GM12864 (cell line): ENCODE measurements around the gene PTGIS.

ENCODE experiments used
- DNase-seq: peaks from one replicate; pipeline ENCODE4 v3.0.0-alpha.2; 2011; ENCODE audit warnings: low read depth
- H3K4me3 ChIP-seq: 2 replicates; pipeline ENCODE4 v1.5.1; 2011; ENCODE audit warnings: mild to moderate bottlenecking, low read depth, low read length, control low read depth
- CTCF ChIP-seq: IDR thresholded peaks from 2 replicates; pipeline ENCODE4 v1.5.1; 2011; ENCODE audit warnings: low read depth, mild to moderate bottlenecking, moderate library complexity, low read length, control low read depth, inconsistent platforms; ENCODE audit errors: missing control alignments

Gene PTGIS

GRCh38 chr20:49593466-49594142 lies 25.7 kb upstream of the PTGIS start:
- no peak overlapping the region for H3K4me3 ChIP-seq
- no peak for TF ChIP-seq CTCF
- DNase-seq = no peak

GRCh38 chr20:49592120-49592519 lies 24.2 kb upstream of the PTGIS start:
- no peak for TF ChIP-seq CTCF
- H3K4me3 ChIP-seq = no peak overlapping the region
- no peak for DNase-seq

GRCh38 chr20:49591217-49591865 lies 23.4 kb upstream of the PTGIS start:
- no peak for TF ChIP-seq CTCF
- H3K4me3 ChIP-seq = no peak overlapping the region
- DNase-seq = no peak

GRCh38 chr20:49590163-49591017 lies 22.5 kb upstream of the PTGIS start:
- H3K4me3 ChIP-seq = no peak overlapping the region
- DNase-seq = no peak
- no peak for TF ChIP-seq CTCF

- H3K4me3 ChIP-seq = no peak overlapping the region
- no peak for TF ChIP-seq CTCF
- DNase-seq = no peak
Observed at GRCh38 chr20:49589747-49590146, 21.8 kb upstream of the PTGIS start.

GRCh38 chr20:49587111-49587570 lies 19.2 kb upstream of the PTGIS start:
- TF ChIP-seq CTCF = no peak
- H3K4me3 ChIP-seq = no peak overlapping the region
- no peak for DNase-seq
